ENCODE data around the gene NRXN2.

Gene NRXN2

GRCh38 chr11:64665411-64665821 lies 57.6 kb downstream of the NRXN2 start:
- DNase-seq = no peak

GRCh38 chr11:64664236-64664870 lies 58.6 kb downstream of the NRXN2 start:
- DNase-seq = peak; percentile 28

- no peak for DNase-seq
These were observed 59.3 kb downstream of the NRXN2 start for GRCh38 chr11:64663656-64664055.

GRCh38 chr11:64661614-64662013 lies 61.4 kb downstream of the NRXN2 start:
- DNase-seq = no peak

- no peak for DNase-seq
These were observed 61.9 kb downstream of the NRXN2 start for GRCh38 chr11:64661146-64661545.

- DNase-seq = no peak
These were observed 62.3 kb downstream of the NRXN2 start for GRCh38 chr11:64660706-64661105.

GRCh38 chr11:64660205-64660604 lies 62.8 kb downstream of the NRXN2 start:
- DNase-seq = no peak

- DNase-seq = peak; percentile 37
These were observed 63.4 kb downstream of the NRXN2 start for GRCh38 chr11:64659417-64660144.

GRCh38 chr11:64658265-64658664 lies 64.7 kb downstream of the NRXN2 start:
- no peak for DNase-seq

- no peak for DNase-seq
These were observed 66.1 kb downstream of the NRXN2 start for GRCh38 chr11:64656862-64657261.

GRCh38 chr11:64655941-64656601 lies 66.9 kb downstream of the NRXN2 start:
- DNase-seq = no peak

- peak; percentile 41 for DNase-seq
These were observed 67.9 kb downstream of the NRXN2 start for GRCh38 chr11:64654958-64655541.

- DNase-seq = no peak
These were observed 68.6 kb downstream of the NRXN2 start for GRCh38 chr11:64654439-64654838.

GRCh38 chr11:64653388-64653973 lies 69.5 kb downstream of the NRXN2 start:
- no peak for DNase-seq

- DNase-seq = peak; percentile 58
These were observed 70.2 kb downstream of the NRXN2 start for GRCh38 chr11:64652586-64653387.

GRCh38 chr11:64650923-64651523 lies 72.0 kb downstream of the NRXN2 start:
- DNase-seq = no peak

- DNase-seq = no peak
These were observed 73.7 kb downstream of the NRXN2 start for GRCh38 chr11:64649291-64649697.

- no peak for DNase-seq
These were observed 74.4 kb downstream of the NRXN2 start for GRCh38 chr11:64648551-64648950.

GRCh38 chr11:64647019-64647779 lies 75.8 kb downstream of the NRXN2 start:
- no peak for DNase-seq

GRCh38 chr11:64644647-64645275 lies 78.2 kb downstream of the NRXN2 start:
- DNase-seq = no peak

Data from CD4-positive, alpha-beta T cell treated with Interleukin-15 for 1 hour (primary cell).